Stimulated activated CD8-positive, alpha-beta memory T cell treated with anti-CD3 and anti-CD28 coated beads, Interleukin-15, amount 100 ng/mL, for 24 hours (primary cell): ENCODE results near the gene POMT1.

ENCODE experiments used
- DNase-seq: peaks from one replicate; pipeline ENCODE4 v3.0.0-alpha.2; 2020; ENCODE audit warnings: low read depth

POMT1 gene

DNA sequence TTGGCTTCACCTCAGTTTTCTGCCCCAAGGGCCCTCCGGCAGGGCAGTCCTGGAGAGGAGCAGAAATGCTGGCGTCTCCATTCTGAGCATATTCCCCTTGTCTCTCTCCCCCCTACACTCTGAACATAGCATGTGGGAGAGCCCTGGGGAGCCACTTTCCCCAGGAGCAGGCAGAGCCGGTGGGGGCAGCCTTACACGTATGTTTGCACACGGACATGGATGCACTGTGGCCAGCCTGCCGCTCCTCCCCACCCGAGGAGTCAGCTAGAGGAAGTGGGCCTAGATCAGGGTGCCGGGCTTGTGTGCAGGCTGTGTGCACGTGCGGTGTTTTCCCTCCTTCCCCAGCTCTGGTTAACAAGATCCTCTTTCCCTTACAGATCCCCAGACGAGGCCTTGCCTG is 25.4 kb upstream of the POMT1 start:
- no peak for DNase-seq

DNA sequence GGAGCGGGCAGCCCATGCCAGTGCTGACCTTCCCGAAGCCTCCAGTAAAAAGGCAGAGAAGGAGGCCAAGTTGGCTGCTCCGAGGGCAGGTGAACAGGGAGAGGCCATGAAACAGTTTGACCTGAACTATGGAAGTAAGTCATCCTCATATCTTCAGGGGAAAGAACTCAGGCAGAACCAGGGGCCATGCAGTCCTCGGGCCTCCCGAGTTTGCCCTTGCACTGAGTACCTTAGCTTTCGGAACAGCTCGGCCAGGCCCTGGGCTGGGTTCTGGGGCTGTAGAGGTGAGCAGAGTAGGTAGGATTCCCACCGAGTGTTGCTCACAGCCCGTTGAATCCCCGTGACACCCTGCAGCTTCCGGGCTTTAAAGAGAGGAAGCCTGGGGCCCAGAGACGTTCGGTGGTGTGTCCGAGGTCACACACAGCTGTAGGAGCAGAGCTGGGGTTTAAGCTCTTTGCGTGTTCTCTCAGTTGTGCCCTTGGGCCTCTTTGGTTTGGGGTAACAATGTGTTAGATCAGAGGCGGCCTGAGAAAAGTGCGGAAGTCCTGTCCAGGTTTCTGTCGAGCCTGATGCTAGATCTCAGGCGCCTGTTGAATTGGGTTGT is 24.8 kb upstream of the POMT1 start:
- no peak for DNase-seq

DNA sequence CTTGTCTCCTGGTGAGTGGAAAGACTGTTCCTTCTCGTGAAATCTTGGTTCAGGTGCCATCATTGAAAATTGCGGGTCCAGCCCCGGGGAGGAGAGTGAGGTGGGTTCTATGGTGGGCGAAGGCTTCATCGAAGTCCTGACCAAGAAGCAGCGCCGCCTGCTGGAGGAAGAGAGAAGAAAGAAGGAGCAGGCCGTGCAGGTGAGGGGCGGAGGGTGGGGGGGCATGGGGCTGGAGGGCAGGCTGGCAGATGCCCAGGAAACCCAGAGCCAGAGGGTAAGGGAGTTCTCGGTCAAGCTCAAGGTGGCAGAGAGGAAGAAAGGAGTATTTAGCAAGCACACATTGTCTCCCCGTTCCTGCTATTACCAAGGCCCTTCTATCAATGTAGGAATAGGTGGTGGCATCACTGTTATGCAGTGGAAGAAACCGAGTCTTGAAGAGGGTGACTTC is 24.3 kb upstream of the POMT1 start:
- DNase-seq, result peak; percentile 27

DNA sequence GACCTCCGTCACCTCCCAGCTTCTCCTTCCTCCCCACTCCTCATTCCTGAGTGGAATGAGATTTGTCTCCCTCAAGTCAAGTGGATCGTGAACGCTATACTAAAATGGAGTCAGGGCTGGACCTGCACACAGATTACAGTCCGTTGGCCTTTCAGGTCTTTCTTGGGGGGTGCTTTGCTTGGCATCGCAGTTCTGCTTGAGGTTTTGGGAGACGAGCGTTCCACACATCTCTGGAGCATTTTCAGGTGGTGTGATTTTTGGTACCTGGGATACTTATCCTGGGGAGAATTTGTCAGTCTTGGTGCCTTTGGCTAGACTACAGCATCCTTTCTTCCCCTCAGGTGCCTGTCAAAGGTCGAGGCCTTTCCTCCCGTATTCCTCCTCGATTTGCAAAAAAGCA is 23.8 kb upstream of the POMT1 start:
- no peak for DNase-seq

DNA sequence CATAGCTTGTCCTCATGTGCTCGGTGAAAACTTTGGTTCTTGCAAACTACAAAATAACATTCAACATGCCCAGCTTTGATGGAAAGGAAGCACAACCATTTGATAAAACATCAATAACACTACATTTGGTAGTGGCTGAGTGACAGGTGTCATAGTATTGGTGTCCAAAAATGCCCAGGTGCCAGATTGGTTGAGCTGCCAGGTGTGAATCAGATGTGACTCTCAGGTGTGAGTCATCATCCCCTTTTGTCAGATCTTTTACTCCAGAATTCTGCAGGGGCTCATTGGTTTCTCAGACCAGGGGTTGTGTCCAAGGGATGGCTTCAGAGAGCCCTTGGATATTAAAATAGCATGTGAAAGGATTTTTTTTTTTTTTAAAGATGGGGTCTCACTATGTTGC is 22.5 kb upstream of the POMT1 start:
- no peak for DNase-seq

DNA sequence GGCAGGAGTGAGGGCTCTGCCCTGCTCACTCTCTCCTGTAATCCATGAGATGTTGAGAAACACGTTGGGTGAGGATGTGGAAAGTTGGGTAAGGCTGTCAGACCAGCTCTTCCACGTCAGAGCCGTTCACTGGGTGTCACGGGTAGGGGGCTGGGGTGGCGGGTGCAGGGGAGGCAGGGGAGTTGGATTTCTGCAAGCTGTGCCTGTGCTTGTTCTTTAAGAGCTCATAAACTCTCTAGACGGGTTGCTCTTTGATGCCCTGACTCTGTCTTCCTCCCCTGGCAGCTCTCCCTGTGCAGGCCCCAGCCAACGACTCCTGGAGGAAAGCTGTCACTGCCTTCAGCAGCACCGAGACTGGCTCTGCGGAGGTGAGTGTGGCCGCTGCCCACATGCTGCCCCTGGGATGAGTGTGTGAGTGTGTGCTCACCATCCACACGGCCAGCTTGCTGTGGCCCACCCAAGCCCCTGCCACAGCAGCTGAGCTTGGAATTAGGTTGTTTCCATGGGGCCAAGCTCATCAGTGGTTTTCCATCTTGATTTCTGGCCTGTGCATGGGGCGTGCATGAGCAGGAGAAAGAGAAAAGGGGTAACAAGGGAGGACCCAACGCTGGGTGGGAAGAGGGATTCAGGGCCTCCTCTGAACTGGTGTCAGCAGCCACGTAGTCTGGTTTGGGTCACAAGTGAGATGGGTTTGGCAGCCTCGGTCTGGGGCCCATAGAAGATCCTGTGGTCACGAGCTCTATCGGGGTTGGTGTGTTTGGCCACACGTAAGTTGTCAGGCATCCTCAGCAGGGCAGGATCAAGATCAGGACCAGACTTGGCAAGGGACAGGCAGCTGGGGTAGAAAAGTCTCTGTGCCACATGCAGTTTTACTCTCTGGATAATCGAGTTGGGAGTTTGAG is 21.0 kb upstream of the POMT1 start:
- DNase-seq, result no peak

DNA sequence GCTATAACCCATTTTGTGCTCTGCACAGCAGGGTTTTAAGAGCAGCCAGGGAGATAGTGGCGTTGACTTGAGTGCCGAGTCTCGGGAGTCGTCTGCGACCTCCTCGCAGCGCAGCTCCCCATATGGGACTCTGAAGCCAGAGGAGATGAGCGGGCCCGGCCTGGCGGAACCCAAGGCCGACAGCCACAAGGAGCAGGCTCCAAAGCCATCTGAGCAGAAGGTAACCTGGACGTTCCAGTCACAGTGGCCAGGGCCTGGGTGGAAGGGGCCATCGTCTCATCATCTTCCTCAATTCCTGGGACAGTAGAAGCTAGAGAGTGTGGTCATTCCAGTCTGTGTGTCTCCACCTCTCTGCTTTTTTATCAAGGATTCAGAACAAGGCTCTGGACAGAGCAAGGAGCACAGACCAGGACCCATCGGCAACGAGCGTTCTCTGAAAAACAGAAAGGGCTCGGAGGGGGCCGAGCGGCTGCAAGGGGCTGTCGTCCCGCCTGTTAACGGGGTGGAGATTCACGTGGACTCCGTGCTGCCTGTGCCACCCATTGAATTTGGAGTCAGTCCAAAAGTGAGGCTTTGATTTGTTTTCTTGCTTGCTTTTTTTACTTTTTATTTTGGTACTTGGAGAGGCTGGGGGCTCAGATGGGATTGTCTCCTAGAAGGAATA is 20.2 kb upstream of the POMT1 start:
- no peak for DNase-seq

DNA sequence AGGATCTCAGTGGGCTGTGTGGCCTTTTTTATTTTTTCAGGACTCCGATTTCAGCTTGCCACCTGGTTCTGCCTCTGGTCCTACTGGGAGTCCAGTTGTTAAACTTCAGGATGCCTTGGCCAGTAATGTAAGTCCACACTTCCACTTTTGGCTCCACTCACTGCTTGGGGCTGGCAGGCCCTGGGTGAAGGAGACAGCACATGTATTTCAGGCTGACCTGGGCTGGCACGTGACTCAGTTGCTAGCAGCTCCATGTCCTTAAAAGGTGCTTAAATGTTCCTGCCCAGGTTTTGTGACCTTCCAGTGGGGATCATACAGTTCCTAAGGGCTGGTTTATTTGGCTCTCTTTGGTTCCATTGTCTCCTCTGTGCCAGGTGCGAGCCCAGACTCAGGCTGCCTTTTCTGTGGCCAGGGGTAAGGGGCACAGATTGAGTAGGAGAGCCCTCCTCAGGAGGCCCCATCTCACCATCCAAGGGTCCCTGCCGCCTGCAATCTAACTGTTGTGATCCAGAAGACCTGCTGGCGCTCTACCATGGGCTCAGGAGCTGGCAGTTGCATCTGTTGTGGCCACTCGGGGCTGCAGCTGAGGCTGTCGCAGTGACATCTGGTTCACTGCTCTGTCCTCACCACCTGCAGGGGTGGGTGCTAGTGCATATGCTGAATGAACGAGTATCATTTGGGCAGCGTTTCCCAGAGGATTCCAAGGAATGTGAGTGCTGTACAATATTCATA is 19.2 kb upstream of the POMT1 start:
- no peak for DNase-seq

DNA sequence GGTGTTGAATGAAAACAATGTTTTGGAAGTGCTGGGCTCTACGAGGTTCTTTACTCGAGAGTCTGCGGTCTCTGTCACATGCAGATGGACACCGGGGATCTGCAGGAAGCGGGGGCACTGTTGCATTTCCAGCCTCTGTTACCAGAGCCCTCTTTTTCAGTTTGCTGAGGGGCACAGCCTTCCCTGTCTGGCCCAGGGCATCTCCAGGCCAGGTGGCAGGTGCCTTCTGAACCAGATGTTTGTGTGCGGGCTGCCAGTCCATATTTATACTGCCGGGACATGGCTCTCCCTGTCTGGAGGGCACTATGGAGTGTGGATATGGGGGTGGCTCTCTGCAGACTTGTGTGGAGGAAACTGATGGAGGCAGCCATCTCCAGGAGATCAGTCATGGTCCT is 18.7 kb upstream of the POMT1 start:
- no peak for DNase-seq

DNA sequence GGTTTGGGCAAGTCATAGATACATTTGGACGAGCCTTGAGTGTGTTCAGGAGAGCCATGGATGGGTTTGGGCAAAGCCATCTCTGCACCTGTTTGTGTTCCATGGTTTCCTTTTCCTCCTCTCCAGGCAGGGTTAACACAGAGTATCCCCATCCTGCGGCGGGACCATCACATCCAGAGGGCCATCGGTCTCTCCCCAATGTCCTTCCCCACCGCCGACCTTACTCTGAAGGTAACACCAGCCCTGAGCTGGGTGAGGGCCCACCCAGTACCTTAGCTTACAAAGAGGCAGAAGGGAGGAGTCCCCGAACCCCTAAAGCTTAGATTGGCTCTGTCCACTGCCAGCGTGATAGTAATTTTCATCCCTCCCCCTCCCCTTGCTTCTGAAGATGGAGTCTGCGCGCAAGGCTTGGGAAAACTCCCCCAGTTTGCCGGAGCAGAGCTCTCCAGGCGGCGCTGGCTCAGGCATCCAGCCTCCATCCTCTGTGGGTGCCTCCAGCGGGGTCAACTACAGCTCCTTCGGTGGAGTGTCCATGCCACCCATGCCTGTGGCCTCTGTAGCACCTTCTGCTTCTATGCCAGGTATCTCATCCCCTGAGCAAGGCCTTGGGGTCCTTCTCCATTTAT is 18.0 kb upstream of the POMT1 start:
- DNase-seq, result no peak

DNA sequence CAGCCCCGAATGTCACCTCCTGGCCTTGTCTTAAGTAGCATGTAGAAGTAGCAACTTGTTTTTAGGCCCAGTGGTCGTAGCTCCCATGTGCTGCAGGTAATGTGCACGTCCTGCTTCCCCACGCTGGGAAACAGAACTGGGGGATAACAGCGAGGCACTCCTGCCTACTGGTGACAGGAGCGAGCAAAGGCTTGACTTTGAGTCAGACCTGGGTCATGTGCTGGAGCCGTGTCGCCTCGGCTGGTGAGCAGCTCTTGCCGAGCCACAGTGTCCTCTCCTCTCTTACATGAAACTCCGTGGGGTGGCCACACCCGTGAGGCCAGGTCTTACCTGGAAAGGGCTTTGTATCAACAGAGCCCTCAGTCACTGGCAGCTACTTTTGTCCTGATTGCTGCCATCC is 17.5 kb upstream of the POMT1 start:
- no peak for DNase-seq

DNA sequence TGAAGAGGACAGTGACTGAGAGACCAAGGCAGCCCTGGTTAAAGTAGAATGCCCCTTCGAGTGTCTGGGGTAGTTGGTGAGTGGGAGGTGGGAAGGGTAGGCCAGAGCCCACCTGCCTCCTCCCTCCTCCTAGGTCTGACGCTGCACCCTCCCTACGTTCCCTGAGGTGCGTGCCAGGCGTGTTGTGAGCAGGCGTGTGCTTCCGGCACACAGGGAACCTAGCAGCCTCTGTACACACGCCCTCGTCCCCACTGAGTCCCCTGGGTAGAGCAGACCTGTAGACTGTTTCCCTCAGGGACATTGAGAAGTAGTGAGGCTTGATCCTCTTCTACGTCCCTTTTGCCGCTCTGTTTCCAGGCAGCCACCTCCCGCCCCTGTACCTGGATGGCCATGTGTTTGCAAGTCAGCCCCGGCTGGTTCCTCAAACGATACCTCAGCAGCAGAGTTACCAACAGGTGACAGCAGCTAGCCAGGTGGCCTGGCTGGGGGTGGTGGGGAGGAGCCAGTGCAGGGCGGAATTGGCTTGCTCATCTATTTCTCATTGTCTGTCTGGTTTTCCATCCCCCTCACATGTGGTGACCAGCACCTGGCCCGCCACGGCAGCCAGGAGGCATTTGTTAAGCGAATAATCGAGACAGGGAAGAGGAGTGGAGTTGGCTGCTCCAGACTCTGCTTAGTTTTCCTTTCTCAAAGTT is 16.8 kb upstream of the POMT1 start:
- no peak for DNase-seq

DNA sequence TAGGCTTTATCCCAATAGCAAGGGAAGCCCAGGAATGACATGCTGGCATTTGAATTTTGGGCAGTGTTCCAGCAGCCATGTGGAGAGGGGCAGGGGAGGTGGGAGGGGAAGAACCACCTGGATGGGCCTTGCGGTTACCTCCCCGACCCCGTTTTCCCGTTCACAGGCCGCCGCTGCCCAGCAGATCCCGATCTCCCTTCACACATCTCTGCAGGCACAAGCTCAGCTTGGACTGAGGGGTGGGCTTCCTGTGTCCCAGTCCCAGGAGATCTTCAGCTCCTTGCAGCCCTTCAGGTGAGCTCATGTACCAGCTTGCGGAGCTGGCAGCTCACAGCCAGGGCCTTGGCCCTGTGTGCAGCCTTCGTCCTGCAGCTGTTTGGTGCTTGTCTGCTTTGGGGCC is 15.7 kb upstream of the POMT1 start:
- no peak for DNase-seq

DNA sequence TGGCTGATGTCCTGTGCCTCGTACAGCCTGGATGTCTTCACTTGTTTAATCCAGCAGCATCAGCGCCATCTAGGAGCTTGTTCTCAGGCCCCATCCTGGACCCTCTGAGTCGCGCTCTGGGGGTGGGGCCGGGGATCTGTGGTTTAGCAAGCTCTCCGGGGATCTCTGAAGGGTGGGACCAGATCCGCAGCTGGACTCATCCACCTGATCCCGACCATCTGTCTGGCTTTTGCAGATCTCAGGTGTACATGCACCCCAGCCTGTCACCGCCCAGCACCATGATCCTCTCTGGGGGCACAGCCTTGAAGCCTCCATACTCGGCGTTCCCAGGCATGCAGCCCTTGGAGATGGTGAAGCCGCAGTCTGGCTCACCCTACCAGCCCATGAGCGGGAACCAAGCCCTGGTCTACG is 15.1 kb upstream of the POMT1 start:
- DNase-seq, result no peak

DNA sequence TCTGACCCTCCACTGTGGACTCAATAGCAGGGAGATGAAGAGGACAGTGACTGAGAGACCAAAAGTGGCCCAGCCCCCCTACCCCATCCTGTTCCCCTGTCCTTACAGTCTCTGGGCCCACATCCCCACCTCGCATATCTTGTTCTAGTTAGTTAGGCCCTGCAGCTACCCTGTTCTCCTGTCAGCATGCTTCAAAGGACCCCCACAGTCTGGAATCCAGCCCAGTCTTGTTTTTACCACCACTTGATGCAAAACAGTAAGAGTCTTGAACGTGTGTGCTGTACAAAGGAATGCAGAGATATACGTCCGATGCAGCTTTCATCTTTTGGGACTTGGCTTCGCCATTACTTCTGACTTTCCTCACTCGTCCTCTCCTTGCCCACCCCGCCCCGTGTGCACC is 12.2 kb upstream of the POMT1 start:
- no peak for DNase-seq

DNA sequence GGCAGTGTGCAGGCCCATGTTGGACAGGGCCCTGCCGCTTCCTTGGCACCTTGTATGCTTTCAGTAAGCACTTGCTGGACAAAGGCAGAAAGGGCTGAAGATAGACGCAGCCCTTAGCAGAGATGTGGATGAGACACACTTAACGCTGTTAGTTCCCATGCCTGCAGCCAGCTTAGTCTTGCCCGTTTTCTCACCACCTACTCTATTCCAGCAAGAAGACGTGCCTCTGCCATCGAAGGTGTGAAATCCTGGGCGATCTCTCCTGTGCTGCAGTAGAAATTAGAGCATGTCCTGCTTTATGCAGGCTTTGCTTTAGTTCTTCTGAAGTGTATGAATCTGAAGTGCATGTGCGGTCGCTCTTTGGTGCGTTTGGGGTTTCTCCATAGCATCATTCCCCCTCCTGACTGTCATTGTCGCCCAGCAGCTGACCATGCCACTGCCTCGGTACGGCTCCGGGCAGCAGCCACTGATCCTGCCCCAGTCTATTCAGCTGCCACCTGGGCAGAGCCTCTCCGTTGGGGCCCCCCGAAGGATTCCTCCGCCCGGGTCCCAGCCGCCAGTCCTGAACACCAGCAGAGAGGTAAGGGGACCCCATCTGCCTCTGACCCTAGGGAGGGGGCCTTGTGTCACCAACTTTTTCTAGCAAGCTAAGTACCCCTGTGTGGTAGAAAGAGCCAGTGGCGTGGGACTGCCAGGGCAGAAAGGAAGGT is 11.6 kb upstream of the POMT1 start:
- DNase-seq, result no peak

DNA sequence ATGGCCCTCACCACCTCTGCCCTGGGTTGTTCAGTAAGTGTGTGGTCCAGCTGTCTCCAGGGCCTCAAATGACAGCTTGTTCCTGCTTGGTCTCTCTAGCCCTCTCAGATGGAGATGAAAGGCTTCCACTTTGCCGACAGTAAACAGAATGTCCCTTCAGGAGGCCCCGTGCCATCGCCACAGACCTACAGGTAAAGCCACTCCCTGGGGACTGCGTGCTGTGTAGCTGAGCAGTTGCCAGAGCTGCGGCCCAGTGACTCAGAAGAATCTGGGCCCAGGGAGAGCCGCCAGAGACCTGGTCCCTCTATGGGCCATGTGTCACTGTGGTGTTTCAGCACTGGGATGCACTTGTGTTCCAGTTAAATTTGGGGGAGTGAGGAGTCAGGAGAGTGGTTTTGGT is 10.6 kb upstream of the POMT1 start:
- DNase-seq, result no peak

DNA sequence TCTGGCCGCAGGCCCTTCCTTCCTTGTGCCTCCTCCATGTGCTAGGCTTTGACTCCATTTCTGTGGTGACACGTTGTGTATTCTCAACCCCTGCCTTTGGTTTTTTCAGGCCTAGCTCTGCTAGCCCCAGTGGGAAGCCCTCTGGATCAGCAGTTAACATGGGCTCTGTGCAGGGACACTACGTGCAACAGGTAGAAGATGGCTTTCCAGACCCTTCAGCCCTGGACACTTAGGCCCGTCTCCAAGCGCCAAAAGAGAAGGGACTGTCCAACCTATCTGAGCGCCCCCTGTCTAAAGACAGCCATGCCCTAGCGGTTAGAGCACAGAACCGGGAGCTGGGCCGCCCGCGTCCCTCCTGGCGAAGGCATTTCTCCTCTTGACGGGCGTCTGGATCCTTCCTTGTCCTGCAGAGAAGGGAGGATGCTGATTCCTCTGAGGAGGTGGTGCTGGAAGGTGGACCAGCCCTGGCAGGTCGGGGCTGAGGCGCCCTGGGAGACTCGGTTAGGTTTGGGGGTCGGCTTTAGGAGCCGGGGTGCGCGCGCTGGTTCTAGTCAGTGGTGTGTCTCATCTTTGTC is 8.3 kb upstream of the POMT1 start:
- DNase-seq, result no peak

DNA sequence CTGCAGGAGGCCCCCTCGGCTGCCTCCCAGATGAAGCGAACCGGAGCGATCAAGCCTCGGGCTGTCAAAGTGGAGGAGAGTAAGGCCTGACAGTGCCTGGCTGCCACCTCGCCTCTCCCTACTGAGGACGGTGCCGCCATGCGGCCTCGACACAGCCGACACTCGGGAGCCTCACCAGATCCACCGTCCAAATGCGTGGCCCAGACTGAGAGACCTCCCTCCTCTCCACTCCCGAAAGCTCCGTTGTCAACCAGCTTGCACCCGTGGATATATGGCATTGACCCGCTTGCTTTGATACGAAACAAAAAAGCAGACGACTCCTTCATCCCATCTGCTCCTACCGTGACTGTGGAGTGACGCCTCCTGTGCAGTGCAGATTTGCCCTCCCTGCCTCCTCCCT is 6.9 kb upstream of the POMT1 start:
- DNase-seq, result no peak

DNA sequence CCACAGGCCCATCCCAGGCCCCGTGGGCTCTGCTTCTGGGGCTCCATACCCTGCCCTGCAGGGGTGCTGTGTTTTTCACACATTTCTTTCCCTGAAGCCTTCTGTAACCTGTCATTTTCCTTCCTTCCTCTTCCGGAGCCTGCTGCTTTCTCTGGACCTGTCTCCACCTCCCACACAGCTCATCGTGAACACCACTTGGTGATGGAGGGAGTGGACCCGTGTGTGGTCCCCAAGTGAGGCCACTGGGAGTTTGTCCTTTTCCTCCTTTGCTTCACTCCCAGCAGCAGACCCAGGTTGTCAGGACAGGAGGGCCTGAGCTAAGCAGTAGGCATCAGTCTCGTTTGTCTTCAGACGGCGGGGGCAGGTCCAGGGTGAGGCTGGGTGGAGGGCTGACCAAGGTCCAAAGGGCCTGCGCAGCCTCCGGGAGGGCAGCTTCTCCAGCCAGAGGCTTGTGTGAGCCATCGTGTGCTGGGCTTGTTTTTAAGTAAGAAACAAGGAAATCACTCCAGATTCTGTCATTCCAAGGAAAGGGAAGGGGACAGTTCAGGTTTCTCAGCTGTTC is 5.8 kb upstream of the POMT1 start:
- no peak for DNase-seq
